Measurements from ENCODE around the gene ASTL.

ASTL gene
- long read RNA-seq, partial matches to known transcripts: 2 of 3 reads
- long read RNA-seq, other reads (novel, unspliced or antisense): 1 of 3 reads

DNA sequence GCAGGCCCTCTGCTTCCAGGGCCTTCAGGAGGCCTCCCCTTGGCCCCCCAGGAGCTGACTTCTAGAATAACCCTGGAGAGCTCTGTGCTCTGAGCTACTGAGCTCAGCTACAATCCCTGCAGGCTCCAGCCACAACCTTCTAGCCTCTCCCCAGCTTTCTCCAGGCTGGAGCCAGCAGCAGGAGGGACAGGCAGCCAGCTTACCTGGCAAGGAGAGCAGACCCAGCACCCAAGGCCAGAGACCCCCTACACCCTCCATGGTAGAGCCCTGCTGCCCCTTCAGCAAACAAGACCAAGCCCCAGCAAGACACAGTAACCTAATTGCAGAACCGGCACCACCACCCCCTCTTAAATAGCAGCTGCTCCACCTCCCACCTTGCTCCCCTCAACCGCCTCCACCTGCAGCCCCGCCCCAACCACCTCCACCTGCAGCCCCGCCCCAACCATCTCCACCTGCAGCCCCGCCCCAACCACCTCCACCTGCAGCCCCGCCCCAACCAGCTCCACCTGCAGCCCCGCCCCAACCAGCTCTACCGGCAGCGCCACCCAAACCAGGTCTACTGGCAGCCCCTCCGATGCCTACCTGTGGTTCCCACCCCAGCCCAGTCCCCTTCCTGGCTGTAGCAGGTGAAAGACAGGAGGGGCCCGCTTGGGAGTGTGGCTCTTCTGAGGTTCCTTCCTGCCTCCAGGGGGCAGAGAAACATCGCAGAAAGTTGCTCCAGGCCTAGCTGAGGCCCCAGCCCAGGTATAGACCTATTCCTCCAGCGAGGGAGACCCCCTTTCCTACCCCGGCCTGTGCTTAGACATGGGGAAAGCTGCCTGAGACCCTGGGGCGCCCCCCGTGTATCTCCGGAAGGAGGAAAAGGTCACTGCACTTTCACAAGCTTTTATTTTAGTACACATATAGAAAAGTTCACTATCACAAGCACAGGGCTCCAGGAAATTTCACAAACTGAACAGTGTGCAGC is at the start of gene ASTL:
Gene ASTL (minus strand): TSS at position 324 of the 967 bp plus-strand sequence. CDS start 66 bp downstream, at position 258.
- Histone ChIP-seq H3K27ac (replicated peaks) (no peak within 1 kb of the TSS), H3K27me3 (ENCODE audit: insufficient read depth, poor library complexity, severe bottlenecking) (no peaks in the 10 kb centered on the region), H3K4me3 (replicated peaks; ENCODE audit: insufficient read depth, low read length) (no peak within 1 kb of the TSS)
- DNase-seq (ENCODE audit: low read depth in 1 of 2, low spot score in 1 of 2): no peak
- TF ChIP-seq, protein P1, sequence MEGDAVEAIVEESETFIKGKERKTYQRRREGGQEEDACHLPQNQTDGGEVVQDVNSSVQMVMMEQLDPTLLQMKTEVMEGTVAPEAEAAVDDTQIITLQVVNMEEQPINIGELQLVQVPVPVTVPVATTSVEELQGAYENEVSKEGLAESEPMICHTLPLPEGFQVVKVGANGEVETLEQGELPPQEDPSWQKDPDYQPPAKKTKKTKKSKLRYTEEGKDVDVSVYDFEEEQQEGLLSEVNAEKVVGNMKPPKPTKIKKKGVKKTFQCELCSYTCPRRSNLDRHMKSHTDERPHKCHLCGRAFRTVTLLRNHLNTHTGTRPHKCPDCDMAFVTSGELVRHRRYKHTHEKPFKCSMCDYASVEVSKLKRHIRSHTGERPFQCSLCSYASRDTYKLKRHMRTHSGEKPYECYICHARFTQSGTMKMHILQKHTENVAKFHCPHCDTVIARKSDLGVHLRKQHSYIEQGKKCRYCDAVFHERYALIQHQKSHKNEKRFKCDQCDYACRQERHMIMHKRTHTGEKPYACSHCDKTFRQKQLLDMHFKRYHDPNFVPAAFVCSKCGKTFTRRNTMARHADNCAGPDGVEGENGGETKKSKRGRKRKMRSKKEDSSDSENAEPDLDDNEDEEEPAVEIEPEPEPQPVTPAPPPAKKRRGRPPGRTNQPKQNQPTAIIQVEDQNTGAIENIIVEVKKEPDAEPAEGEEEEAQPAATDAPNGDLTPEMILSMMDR (IDR thresholded peaks at IDR 0.05; ENCODE audit: insufficient read depth, low read length): peak; percentile 38
- no peak for TF ChIP-seq POLR2AphosphoS5 (IDR thresholded peaks at IDR 0.05; ENCODE audit: low read depth)

DNA sequence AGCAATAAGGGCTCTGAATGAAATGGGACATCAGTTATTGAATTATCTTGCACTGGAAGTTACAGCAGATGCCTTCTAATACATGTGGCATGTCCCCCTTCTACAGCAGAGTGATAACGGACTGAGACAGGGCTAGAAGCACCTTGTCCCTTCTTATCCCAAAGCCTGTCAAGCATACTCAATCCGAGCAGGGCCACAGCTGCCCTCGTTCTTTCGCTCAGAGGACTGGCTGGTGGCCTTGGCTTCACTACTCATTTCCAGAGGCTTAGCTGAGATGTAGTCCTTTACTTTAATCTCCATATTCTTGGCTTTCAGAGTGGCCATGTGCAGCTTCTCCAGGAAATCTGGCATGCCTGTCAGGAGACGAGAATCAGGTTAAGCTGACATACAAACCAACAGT is 48.3 kb upstream of the ASTL start:
- Histone ChIP-seq H3K27me3 (ENCODE audit: insufficient read depth, poor library complexity, severe bottlenecking) (no peaks in the 10 kb centered on the region), H3K27ac (replicated peaks) (no peak overlapping the region), H3K4me3 (replicated peaks; ENCODE audit: insufficient read depth, low read length) (no peak overlapping the region)
- DNase-seq (ENCODE audit: low read depth in 1 of 2, low spot score in 1 of 2): no peak
- TF ChIP-seq GABPA (IDR thresholded peaks at IDR 0.05; ENCODE audit: low read depth) (no peak), SPI1 (IDR thresholded peaks at IDR 0.05; ENCODE audit: borderline replicate concordance, low read depth) (no peak), POLR2AphosphoS5 (IDR thresholded peaks at IDR 0.05; ENCODE audit: low read depth) (no peak)
- TF ChIP-seq, protein P1 (IDR thresholded peaks at IDR 0.05; ENCODE audit: insufficient read depth, low read length): no peak
- TF ChIP-seq, protein P2, sequence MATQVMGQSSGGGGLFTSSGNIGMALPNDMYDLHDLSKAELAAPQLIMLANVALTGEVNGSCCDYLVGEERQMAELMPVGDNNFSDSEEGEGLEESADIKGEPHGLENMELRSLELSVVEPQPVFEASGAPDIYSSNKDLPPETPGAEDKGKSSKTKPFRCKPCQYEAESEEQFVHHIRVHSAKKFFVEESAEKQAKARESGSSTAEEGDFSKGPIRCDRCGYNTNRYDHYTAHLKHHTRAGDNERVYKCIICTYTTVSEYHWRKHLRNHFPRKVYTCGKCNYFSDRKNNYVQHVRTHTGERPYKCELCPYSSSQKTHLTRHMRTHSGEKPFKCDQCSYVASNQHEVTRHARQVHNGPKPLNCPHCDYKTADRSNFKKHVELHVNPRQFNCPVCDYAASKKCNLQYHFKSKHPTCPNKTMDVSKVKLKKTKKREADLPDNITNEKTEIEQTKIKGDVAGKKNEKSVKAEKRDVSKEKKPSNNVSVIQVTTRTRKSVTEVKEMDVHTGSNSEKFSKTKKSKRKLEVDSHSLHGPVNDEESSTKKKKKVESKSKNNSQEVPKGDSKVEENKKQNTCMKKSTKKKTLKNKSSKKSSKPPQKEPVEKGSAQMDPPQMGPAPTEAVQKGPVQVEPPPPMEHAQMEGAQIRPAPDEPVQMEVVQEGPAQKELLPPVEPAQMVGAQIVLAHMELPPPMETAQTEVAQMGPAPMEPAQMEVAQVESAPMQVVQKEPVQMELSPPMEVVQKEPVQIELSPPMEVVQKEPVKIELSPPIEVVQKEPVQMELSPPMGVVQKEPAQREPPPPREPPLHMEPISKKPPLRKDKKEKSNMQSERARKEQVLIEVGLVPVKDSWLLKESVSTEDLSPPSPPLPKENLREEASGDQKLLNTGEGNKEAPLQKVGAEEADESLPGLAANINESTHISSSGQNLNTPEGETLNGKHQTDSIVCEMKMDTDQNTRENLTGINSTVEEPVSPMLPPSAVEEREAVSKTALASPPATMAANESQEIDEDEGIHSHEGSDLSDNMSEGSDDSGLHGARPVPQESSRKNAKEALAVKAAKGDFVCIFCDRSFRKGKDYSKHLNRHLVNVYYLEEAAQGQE (IDR thresholded peaks at IDR 0.05; ENCODE audit: insufficient replicate concordance, low read depth): no peak

DNA sequence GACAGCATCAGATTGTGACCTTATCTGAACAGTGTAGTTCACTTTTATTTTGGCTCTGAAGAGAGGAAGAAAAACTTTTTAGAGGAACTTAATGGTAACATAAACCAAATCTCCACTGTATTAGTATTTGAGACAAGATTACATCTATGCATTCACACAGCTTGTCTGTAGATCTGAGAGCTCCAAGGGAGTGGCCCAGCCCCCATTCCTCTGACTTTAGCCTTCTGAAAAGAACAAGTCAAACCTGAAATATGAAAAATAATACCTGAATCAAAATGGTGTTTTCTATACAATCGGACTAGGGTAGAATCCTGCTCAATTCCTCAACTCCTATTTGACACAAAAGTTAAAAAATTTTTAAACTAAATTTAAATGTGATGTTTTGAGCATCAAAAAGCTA is 47.2 kb upstream of the ASTL start:
- no peak overlapping the region for H3K27ac ChIP-seq (replicated peaks)
- no peak for DNase-seq (ENCODE audit: low read depth in 1 of 2, low spot score in 1 of 2)
- no peaks in the 10 kb centered on the region for H3K27me3 ChIP-seq (ENCODE audit: insufficient read depth, poor library complexity, severe bottlenecking)
- no peak overlapping the region for H3K4me3 ChIP-seq (replicated peaks; ENCODE audit: insufficient read depth, low read length)
- no peak for TF ChIP-seq GABPA (IDR thresholded peaks at IDR 0.05; ENCODE audit: low read depth)
- TF ChIP-seq, protein P2 (IDR thresholded peaks at IDR 0.05; ENCODE audit: insufficient replicate concordance, low read depth): no peak
- no peak for TF ChIP-seq POLR2AphosphoS5 (IDR thresholded peaks at IDR 0.05; ENCODE audit: low read depth)
- TF ChIP-seq SPI1 (IDR thresholded peaks at IDR 0.05; ENCODE audit: borderline replicate concordance, low read depth): no peak
- TF ChIP-seq, protein P1 (IDR thresholded peaks at IDR 0.05; ENCODE audit: insufficient read depth, low read length): no peak

Measured in HL-60 (cell line).